H9 (cell line): ENCODE measurements around the gene SMYD2. TPM values are rescaled to one million over a fixed set of nuclear protein-coding genes. Genes with fewer than 3 reads are reported as not detected.

Experiments
- DNase-seq: peaks from one replicate; pipeline ENCODE4 v3.0.0-alpha.2; 2017
- H2AFZ ChIP-seq: one replicate; pipeline ENCODE4 v1.6.1; 2013; ENCODE audit warnings: mild to moderate bottlenecking, low read length, control low read depth, moderate library complexity
- H2AK5ac ChIP-seq: 2 replicates; pipeline ENCODE4 v1.6.1; 2013; ENCODE audit warnings: low read length, control low read depth, mixed read lengths; ENCODE audit not compliant: insufficient read length
- H2BK120ac ChIP-seq: one replicate; pipeline ENCODE4 v1.6.1; 2013; ENCODE audit warnings: low read depth, mild to moderate bottlenecking, low read length, control low read depth, inconsistent platforms; ENCODE audit not compliant: poor library complexity, severe bottlenecking
- H2BK12ac ChIP-seq: 2 replicates; pipeline ENCODE4 v1.6.1; 2013; ENCODE audit warnings: low read length, control low read depth, mixed read lengths, low read depth; ENCODE audit not compliant: insufficient read length
- H2BK15ac ChIP-seq: 2 replicates; pipeline ENCODE4 v1.6.1; 2013; ENCODE audit warnings: low read depth, low read length, control low read depth
- H2BK20ac ChIP-seq: one replicate; pipeline ENCODE4 v1.6.1; 2013; ENCODE audit warnings: low read depth, mild to moderate bottlenecking, low read length, control low read depth, inconsistent platforms; ENCODE audit not compliant: poor library complexity, severe bottlenecking
- H2BK5ac ChIP-seq: 2 replicates; pipeline ENCODE4 v1.6.1; 2013; ENCODE audit warnings: low read length, control low read depth, mixed read lengths; ENCODE audit not compliant: insufficient read length
- H3K14ac ChIP-seq: 2 replicates; pipeline ENCODE4 v1.6.1; 2013; ENCODE audit warnings: low read length, control low read depth; ENCODE audit not compliant: insufficient read depth
- H3K18ac ChIP-seq: 2 replicates; pipeline ENCODE4 v1.6.1; 2013; ENCODE audit warnings: low read depth, mild to moderate bottlenecking, mixed read lengths, low read length, control low read depth; ENCODE audit not compliant: insufficient read length
- H3K23ac ChIP-seq: 2 replicates; pipeline ENCODE4 v1.6.1; 2013; ENCODE audit warnings: low read length, control low read depth, mixed read lengths, low read depth; ENCODE audit not compliant: insufficient read length
- H3K23me2 ChIP-seq: 2 replicates; pipeline ENCODE4 v1.6.1; 2013; ENCODE audit warnings: low read depth, mild to moderate bottlenecking, mixed read lengths, low read length, control low read depth; ENCODE audit not compliant: insufficient read length, poor library complexity, severe bottlenecking
- H3K27ac ChIP-seq: 2 replicates; pipeline ENCODE4 v1.5.1; 2013; ENCODE audit warnings: low read length, control low read depth, mixed read lengths, low read depth; ENCODE audit not compliant: insufficient read length
- H3K27me3 ChIP-seq: 2 replicates; pipeline ENCODE4 v1.6.1; 2013; ENCODE audit warnings: low read length, control low read depth, inconsistent platforms; ENCODE audit not compliant: insufficient read depth
- H3K4ac ChIP-seq: 2 replicates; pipeline ENCODE4 v1.6.1; 2013; ENCODE audit warnings: low read depth, mild to moderate bottlenecking, control low read depth, inconsistent platforms, low read length, moderate library complexity
- H3K4me1 ChIP-seq: 2 replicates; pipeline ENCODE4 v1.6.1; 2013; ENCODE audit warnings: low read length, control low read depth, inconsistent platforms; ENCODE audit not compliant: insufficient read depth
- H3K4me2 ChIP-seq: 2 replicates; pipeline ENCODE4 v1.6.1; 2013; ENCODE audit warnings: low read length, control low read depth, mixed read lengths; ENCODE audit not compliant: insufficient read length, insufficient read depth
- H3K56ac ChIP-seq: 2 replicates; pipeline ENCODE4 v1.6.1; 2013; ENCODE audit warnings: low read depth, mild to moderate bottlenecking, mixed read lengths, low read length, control low read depth; ENCODE audit not compliant: insufficient read length
- H3K79me1 ChIP-seq: 2 replicates; pipeline ENCODE4 v1.6.1; 2013; ENCODE audit warnings: low read depth, mild to moderate bottlenecking, moderate library complexity, low read length, control low read depth, inconsistent platforms; ENCODE audit not compliant: insufficient read depth, poor library complexity, severe bottlenecking
- H3K79me2 ChIP-seq: 2 replicates; pipeline ENCODE4 v1.6.1; 2013; ENCODE audit warnings: low read length, control low read depth, inconsistent platforms; ENCODE audit not compliant: insufficient read depth
- H3K9ac ChIP-seq: 2 replicates; pipeline ENCODE4 v1.6.1; 2013; ENCODE audit warnings: low read length, control low read depth, mixed read lengths; ENCODE audit not compliant: insufficient read length; ENCODE audit errors: extremely low read depth
- H3K9me3 ChIP-seq: one replicate; pipeline ENCODE4 v1.6.1; 2013; ENCODE audit warnings: low read depth, low read length, inconsistent platforms; ENCODE audit not compliant: control insufficient read depth
- H3T11ph ChIP-seq: one replicate; pipeline ENCODE4 v1.6.1; 2013; ENCODE audit warnings: mild to moderate bottlenecking, low read length, control low read depth, inconsistent platforms
- H4K20me1 ChIP-seq: one replicate; pipeline ENCODE4 v1.6.1; 2013; ENCODE audit not compliant: control insufficient read depth, insufficient read length, insufficient read depth
- H4K5ac ChIP-seq: 2 replicates; pipeline ENCODE4 v1.6.1; 2013; ENCODE audit warnings: low read depth, mild to moderate bottlenecking, mixed read lengths, low read length, control low read depth; ENCODE audit not compliant: insufficient read length
- H4K8ac ChIP-seq: replicated peaks from 2 replicates; pipeline ENCODE4 v1.6.1; 2013; ENCODE audit warnings: low read length, control low read depth, mixed read lengths, low read depth; ENCODE audit not compliant: insufficient read length
- H4K91ac ChIP-seq: 2 replicates; pipeline ENCODE4 v1.6.1; 2013; ENCODE audit warnings: low read depth, mild to moderate bottlenecking, moderate library complexity, mixed read lengths, low read length, control low read depth; ENCODE audit not compliant: insufficient read length
- H3K27ac Mint-ChIP-seq, 3 experiments: 2 replicates in 2 of 3; 3 replicates in 1 of 3; pipeline ENCODE4 v1.8.0; 2020 to 2021; ENCODE audit warnings: mixed read lengths in 3 of 3, mild to moderate bottlenecking in 1 of 3, moderate library complexity in 1 of 3
- H3K27me3 Mint-ChIP-seq: 2 replicates; pipeline ENCODE4 v1.8.0; 2021; ENCODE audit warnings: low read depth, mild to moderate bottlenecking, moderate library complexity, mixed read lengths
- H3K36me3 Mint-ChIP-seq, 3 experiments: 2 replicates in 2 of 3; 3 replicates in 1 of 3; pipeline ENCODE4 v1.8.0; 2020 to 2021; ENCODE audit warnings: low read depth in 3 of 3, mixed read lengths in 3 of 3; ENCODE audit not compliant: insufficient read depth in 1 of 3
- H3K4me1 Mint-ChIP-seq, 2 experiments: 2 replicates each; pipeline ENCODE4 v1.8.0; 2020; ENCODE audit warnings: mixed read lengths in 2 of 2
- H3K4me3 Mint-ChIP-seq, 2 experiments: 2 replicates in 1 of 2; 3 replicates in 1 of 2; pipeline ENCODE4 v1.8.0; 2020 to 2021; ENCODE audit warnings: mild to moderate bottlenecking in 2 of 2, mixed read lengths in 2 of 2, moderate library complexity in 1 of 2
- H3K9me3 Mint-ChIP-seq, 2 experiments: 2 replicates in 1 of 2; 3 replicates in 1 of 2; pipeline ENCODE4 v1.8.0; 2020; ENCODE audit warnings: mild to moderate bottlenecking in 2 of 2, mixed read lengths in 2 of 2, moderate library complexity in 1 of 2
- WGBS: extraction: QIAGEN DNeasy Blood & Tissue Kit; methylation state at CpG from one replicate; pipeline ENCODE4 v1.1.7; 2013; ENCODE audit warnings: missing lambda C conversion rate, low lambda C conversion rate, mixed read lengths; ENCODE audit not compliant: insufficient read length; ENCODE audit errors: extremely low coverage; 5-methylcytosine and 5-hydroxymethylcytosine counted together
- total RNA-seq: library from RNA; stranded (reverse); gene quantifications from 2 replicates; pipeline ENCODE4 v1.2.1, GENCODE V29; 2021
- TF ChIP-seq, protein P1 (sequence below): fragments of 200-600 bp; sonication (generic); conservative IDR thresholded peaks from 3 replicates; pipeline ENCODE4 v1.8.0; 2021; ENCODE audit warnings: antibody characterized with exemption, mild to moderate bottlenecking

Gene SMYD2
- total RNA-seq, 1 experiment from 2014 or later = 10.9 TPM

GRCh38 chr1:214277704-214278635 is 3.0 kb upstream of the SMYD2 start:
- H3K27ac Mint-ChIP-seq = no peak overlapping the region
- TF ChIP-seq, protein P1, sequence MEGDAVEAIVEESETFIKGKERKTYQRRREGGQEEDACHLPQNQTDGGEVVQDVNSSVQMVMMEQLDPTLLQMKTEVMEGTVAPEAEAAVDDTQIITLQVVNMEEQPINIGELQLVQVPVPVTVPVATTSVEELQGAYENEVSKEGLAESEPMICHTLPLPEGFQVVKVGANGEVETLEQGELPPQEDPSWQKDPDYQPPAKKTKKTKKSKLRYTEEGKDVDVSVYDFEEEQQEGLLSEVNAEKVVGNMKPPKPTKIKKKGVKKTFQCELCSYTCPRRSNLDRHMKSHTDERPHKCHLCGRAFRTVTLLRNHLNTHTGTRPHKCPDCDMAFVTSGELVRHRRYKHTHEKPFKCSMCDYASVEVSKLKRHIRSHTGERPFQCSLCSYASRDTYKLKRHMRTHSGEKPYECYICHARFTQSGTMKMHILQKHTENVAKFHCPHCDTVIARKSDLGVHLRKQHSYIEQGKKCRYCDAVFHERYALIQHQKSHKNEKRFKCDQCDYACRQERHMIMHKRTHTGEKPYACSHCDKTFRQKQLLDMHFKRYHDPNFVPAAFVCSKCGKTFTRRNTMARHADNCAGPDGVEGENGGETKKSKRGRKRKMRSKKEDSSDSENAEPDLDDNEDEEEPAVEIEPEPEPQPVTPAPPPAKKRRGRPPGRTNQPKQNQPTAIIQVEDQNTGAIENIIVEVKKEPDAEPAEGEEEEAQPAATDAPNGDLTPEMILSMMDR = no peak

More at GRCh38 chr1:214277704-214278635, 3.0 kb upstream of the SMYD2 start:
- H2BK12ac ChIP-seq = no peak overlapping the region
- no peak overlapping the region for H3K4me2 ChIP-seq
- H3K79me2 ChIP-seq = no peaks in the 10 kb centered on the region
- WGBS = no CpG with 5 or more reads among the region's 11 CpGs
- no peak overlapping the region for H2BK5ac ChIP-seq
- no peak overlapping the region for H3K14ac ChIP-seq
- no peaks in the 10 kb centered on the region for H4K20me1 ChIP-seq
- H3K23me2 ChIP-seq = peaks cover 12% of the 10 kb centered on the region
- Mint-ChIP-seq H3K36me3 (peaks cover 0 to 3% (median 0%) of the 10 kb centered on the region in 3 experiments; a peak in 3 of 7 replicates), H3K4me3 (no peak overlapping the region), H3K27me3 (peaks cover 67% of the 10 kb centered on the region), H3K9me3 (peaks cover 0 to 3% of the 10 kb centered on the region in 2 experiments; a peak in 3 of 5 replicates), H3K4me1 (peaks cover 15 to 31% of the 10 kb centered on the region in 2 experiments)
- no peak overlapping the region for H4K5ac ChIP-seq
- H3K56ac ChIP-seq = no peak overlapping the region
- no peak overlapping the region for H2AFZ ChIP-seq
- H3K4me1 ChIP-seq = peaks cover 7% of the 10 kb centered on the region; the same call in 1 of the 2 replicates
- H3K9me3 ChIP-seq = no peaks in the 10 kb centered on the region
- no peak overlapping the region for H3K9ac ChIP-seq
- no peak overlapping the region for H3K4ac ChIP-seq
- no peak overlapping the region for H3K23ac ChIP-seq
- H3K18ac ChIP-seq = no peak overlapping the region
- H4K91ac ChIP-seq = no peak overlapping the region
- no peak overlapping the region for H2AK5ac ChIP-seq
- H2BK120ac ChIP-seq = no peak overlapping the region
- no peak overlapping the region for H2BK20ac ChIP-seq
- H3K79me1 ChIP-seq = no peaks in the 10 kb centered on the region
- DNase-seq = no peak
- no peak overlapping the region for H4K8ac ChIP-seq
- H3T11ph ChIP-seq = no peak overlapping the region
- no peak overlapping the region for H3K27ac ChIP-seq
- no peak overlapping the region for H2BK15ac ChIP-seq
- H3K27me3 ChIP-seq = peaks cover 20% of the 10 kb centered on the region; the same call in 1 of the 2 replicates
